ENCODE results near the gene HCRTR2. TPM values are rescaled to one million over a fixed set of nuclear protein-coding genes. Genes with fewer than 3 reads are reported as not detected.

The HCRTR2 gene
- total and polyA plus RNA-seq, 4 donors: not detected

DNA sequence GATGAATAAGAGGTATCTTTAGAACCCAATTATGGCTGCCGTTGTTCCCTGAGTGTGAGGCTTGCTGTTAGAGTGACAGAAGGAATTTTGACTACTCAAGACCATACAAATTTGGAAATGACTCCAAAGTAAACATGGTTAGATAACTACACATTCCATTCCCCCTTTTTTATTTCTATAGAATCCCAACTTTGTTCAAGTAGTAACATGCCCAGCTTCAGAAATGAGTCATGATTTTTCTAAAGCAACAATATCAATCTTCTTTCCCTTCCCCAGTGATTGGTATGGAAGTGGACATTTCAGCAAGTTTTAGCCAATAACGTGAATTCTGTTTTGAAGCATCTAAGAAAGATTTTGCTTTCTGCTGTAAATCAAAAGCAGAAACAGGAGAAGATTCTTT lies 37.8 kb downstream of the HCRTR2 start:
- H3K9me3 ChIP-seq (ENCODE audit: control insufficient read depth in 4 of 4, low read length in 3 of 4): peaks cover 0 to 4% (median 0%) of the 10 kb centered on the region in 4 donors
- H3K4me1 ChIP-seq (ENCODE audit: control insufficient read depth in 4 of 4, insufficient read depth in 4 of 4, low read length in 3 of 4): no peaks in the 10 kb centered on the region
- TF ChIP-seq RXRA (IDR thresholded peaks at IDR 0.05) (no peak), HNF4A (conservative IDR thresholded peaks at IDR 0.05) (no peak), FOXA1 (IDR thresholded peaks at IDR 0.05) (no peak), SP1 (IDR thresholded peaks at IDR 0.05) (no peak), YY1 (IDR thresholded peaks at IDR 0.05) (no peak), TAF1 (conservative IDR thresholded peaks at IDR 0.05) (no peak), RAD21 (IDR thresholded peaks at IDR 0.05) (no peak), GABPA (IDR thresholded peaks at IDR 0.05 in 1 of 2, conservative IDR thresholded peaks at IDR 0.05 in 1 of 2) (no peak), FOXA2 (IDR thresholded peaks at IDR 0.05) (no peak), JUND (IDR thresholded peaks at IDR 0.05) (no peak)
- TF ChIP-seq, protein P1, sequence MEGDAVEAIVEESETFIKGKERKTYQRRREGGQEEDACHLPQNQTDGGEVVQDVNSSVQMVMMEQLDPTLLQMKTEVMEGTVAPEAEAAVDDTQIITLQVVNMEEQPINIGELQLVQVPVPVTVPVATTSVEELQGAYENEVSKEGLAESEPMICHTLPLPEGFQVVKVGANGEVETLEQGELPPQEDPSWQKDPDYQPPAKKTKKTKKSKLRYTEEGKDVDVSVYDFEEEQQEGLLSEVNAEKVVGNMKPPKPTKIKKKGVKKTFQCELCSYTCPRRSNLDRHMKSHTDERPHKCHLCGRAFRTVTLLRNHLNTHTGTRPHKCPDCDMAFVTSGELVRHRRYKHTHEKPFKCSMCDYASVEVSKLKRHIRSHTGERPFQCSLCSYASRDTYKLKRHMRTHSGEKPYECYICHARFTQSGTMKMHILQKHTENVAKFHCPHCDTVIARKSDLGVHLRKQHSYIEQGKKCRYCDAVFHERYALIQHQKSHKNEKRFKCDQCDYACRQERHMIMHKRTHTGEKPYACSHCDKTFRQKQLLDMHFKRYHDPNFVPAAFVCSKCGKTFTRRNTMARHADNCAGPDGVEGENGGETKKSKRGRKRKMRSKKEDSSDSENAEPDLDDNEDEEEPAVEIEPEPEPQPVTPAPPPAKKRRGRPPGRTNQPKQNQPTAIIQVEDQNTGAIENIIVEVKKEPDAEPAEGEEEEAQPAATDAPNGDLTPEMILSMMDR (IDR thresholded peaks at IDR 0.05; ENCODE audit: low read depth, low read length, missing input control): no peak
- TF ChIP-seq, protein P2, sequence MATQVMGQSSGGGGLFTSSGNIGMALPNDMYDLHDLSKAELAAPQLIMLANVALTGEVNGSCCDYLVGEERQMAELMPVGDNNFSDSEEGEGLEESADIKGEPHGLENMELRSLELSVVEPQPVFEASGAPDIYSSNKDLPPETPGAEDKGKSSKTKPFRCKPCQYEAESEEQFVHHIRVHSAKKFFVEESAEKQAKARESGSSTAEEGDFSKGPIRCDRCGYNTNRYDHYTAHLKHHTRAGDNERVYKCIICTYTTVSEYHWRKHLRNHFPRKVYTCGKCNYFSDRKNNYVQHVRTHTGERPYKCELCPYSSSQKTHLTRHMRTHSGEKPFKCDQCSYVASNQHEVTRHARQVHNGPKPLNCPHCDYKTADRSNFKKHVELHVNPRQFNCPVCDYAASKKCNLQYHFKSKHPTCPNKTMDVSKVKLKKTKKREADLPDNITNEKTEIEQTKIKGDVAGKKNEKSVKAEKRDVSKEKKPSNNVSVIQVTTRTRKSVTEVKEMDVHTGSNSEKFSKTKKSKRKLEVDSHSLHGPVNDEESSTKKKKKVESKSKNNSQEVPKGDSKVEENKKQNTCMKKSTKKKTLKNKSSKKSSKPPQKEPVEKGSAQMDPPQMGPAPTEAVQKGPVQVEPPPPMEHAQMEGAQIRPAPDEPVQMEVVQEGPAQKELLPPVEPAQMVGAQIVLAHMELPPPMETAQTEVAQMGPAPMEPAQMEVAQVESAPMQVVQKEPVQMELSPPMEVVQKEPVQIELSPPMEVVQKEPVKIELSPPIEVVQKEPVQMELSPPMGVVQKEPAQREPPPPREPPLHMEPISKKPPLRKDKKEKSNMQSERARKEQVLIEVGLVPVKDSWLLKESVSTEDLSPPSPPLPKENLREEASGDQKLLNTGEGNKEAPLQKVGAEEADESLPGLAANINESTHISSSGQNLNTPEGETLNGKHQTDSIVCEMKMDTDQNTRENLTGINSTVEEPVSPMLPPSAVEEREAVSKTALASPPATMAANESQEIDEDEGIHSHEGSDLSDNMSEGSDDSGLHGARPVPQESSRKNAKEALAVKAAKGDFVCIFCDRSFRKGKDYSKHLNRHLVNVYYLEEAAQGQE (IDR thresholded peaks at IDR 0.05): no peak
- TF ChIP-seq, protein P3, sequence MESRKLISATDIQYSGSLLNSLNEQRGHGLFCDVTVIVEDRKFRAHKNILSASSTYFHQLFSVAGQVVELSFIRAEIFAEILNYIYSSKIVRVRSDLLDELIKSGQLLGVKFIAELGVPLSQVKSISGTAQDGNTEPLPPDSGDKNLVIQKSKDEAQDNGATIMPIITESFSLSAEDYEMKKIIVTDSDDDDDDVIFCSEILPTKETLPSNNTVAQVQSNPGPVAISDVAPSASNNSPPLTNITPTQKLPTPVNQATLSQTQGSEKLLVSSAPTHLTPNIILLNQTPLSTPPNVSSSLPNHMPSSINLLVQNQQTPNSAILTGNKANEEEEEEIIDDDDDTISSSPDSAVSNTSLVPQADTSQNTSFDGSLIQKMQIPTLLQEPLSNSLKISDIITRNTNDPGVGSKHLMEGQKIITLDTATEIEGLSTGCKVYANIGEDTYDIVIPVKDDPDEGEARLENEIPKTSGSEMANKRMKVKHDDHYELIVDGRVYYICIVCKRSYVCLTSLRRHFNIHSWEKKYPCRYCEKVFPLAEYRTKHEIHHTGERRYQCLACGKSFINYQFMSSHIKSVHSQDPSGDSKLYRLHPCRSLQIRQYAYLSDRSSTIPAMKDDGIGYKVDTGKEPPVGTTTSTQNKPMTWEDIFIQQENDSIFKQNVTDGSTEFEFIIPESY (IDR thresholded peaks at IDR 0.05): no peak
- H3K36me3 ChIP-seq (ENCODE audit: control insufficient read depth in 4 of 4, insufficient read depth in 3 of 4, low read depth in 1 of 4, low read length in 3 of 4): no peaks in the 10 kb centered on the region
- WGBS: 69% methylated on average over 2 of the region's 2 CpGs
- no peak overlapping the region for H3K4me3 ChIP-seq (ENCODE audit: low read depth in 1 of 3, low read length in 3 of 3)
- no peak overlapping the region for H3K9ac ChIP-seq (ENCODE audit: low read depth in 1 of 2, low read length in 2 of 2)
- no peak overlapping the region for H3K27ac ChIP-seq (ENCODE audit: low read depth in 1 of 2, low read length in 2 of 2)
- H3K27me3 ChIP-seq (ENCODE audit: control insufficient read depth in 4 of 4, insufficient read depth in 4 of 4, low read length in 3 of 4): peaks cover 0 to 7% (median 0%) of the 10 kb centered on the region in 4 donors
- DNase-seq (ENCODE audit: low spot score): no peak

DNA sequence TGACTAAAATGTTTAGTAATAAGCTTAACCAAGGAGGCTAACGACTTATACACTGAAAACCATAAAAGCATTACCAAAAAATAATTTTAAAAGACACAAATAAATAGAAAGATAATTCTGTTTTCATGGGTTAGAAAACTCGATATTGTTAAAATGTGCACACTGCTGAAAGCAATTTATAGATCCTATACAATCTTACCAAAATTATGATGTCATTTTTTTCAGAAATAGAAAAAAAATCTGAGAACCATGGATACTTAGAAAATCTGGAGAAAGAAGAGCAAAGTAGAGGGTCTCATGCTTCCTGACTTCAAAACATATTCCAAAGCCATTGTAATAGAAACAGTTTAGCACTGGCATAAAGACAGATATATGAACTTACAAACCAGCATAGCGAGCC lies 46.6 kb downstream of the HCRTR2 start:
- H3K27ac ChIP-seq (ENCODE audit: low read depth in 1 of 2, low read length in 2 of 2): no peak overlapping the region
- WGBS: 57% methylated on average over 3 of the region's 3 CpGs
- H3K4me3 ChIP-seq (ENCODE audit: low read depth in 1 of 3, low read length in 3 of 3): no peak overlapping the region
- no peaks in the 10 kb centered on the region for H3K9me3 ChIP-seq (ENCODE audit: control insufficient read depth in 4 of 4, low read length in 3 of 4)
- H3K9ac ChIP-seq (ENCODE audit: low read depth in 1 of 2, low read length in 2 of 2): no peak overlapping the region
- no peak for TF ChIP-seq JUND (IDR thresholded peaks at IDR 0.05)
- TF ChIP-seq, protein P4, sequence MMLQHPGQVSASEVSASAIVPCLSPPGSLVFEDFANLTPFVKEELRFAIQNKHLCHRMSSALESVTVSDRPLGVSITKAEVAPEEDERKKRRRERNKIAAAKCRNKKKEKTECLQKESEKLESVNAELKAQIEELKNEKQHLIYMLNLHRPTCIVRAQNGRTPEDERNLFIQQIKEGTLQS (IDR thresholded peaks at IDR 0.05): no peak
- TF ChIP-seq, protein P5, sequence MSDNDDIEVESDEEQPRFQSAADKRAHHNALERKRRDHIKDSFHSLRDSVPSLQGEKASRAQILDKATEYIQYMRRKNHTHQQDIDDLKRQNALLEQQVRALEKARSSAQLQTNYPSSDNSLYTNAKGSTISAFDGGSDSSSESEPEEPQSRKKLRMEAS (IDR thresholded peaks at IDR 0.05): no peak
- no peak for TF ChIP-seq FOXA2 (IDR thresholded peaks at IDR 0.05)
- no peak for TF ChIP-seq HNF4A (conservative IDR thresholded peaks at IDR 0.05)
- TF ChIP-seq NR2F2 (IDR thresholded peaks at IDR 0.05): no peak
- no peak for TF ChIP-seq HNF4G (IDR thresholded peaks at IDR 0.05)
- no peak for TF ChIP-seq RAD21 (IDR thresholded peaks at IDR 0.05)
- TF ChIP-seq GABPA (IDR thresholded peaks at IDR 0.05 in 1 of 2, conservative IDR thresholded peaks at IDR 0.05 in 1 of 2): no peak
- TF ChIP-seq, protein P1 (IDR thresholded peaks at IDR 0.05; ENCODE audit: low read depth, low read length, missing input control): no peak
- DNase-seq (ENCODE audit: low spot score): no peak
- H3K36me3 ChIP-seq (ENCODE audit: control insufficient read depth in 4 of 4, insufficient read depth in 3 of 4, low read depth in 1 of 4, low read length in 3 of 4): no peaks in the 10 kb centered on the region
- H3K27me3 ChIP-seq (ENCODE audit: control insufficient read depth in 4 of 4, insufficient read depth in 4 of 4, low read length in 3 of 4): no peaks in the 10 kb centered on the region
- H3K4me1 ChIP-seq (ENCODE audit: control insufficient read depth in 4 of 4, insufficient read depth in 4 of 4, low read length in 3 of 4): no peaks in the 10 kb centered on the region

All from liver (tissue), 9 donors.